ENCODE measurements around the gene ATP2B2. TPM values are rescaled to one million over a fixed set of nuclear protein-coding genes. Genes with fewer than 3 reads are reported as not detected.

The ATP2B2 gene
- polyA plus RNA-seq, 2 of the 4 experiments (the other 2 are of a cell fraction) = 0.03 to 0.04 TPM

- no peak for ATAC-seq
- 76% methylated on average over 5 of the region's 11 CpGs for WGBS (ENCODE audit: missing lambda C conversion rate)
- H3K4me3 ChIP-seq = no peak overlapping the region
- H3K27ac ChIP-seq = no peak overlapping the region
- no peaks in the 10 kb centered on the region for H3K4me1 ChIP-seq
- no peak for FAIRE-seq
- CTCF ChIA-PET = interaction anchor here (0.5 to 10.4 kb wide), 4 partner anchors 8 to 419 kb away, joined by 3 to 121 read pairs (median 4); no protein-coding TSS in a partner anchor
- H3K9me3 ChIP-seq = no peaks in the 10 kb centered on the region
- POLR2A ChIA-PET = no interaction called here
- DNase-seq (ENCODE audit: low read depth in 1 of 2, low spot score in 1 of 2) = no peak
- H3K4me2 ChIP-seq = no peak overlapping the region
- TF ChIP-seq CBX2 (IDR thresholded peaks at IDR 0.05; ENCODE audit: borderline replicate concordance, low read depth) (no peak), NR3C1 (IDR thresholded peaks at IDR 0.05) (no peak), ZC3H11A (IDR thresholded peaks at IDR 0.05) (no peak), HOXA7 (CRISPR knock-in tag; IDR thresholded peaks at IDR 0.05) (no peak), REST (IDR thresholded peaks at IDR 0.05) (no peak), MYC (IDR thresholded peaks at IDR 0.05; ENCODE audit: borderline replicate concordance, low read length) (no peak), E2F6 (IDR thresholded peaks at IDR 0.05; ENCODE audit: borderline replicate concordance, low read depth) (no peak), BCL3 (IDR thresholded peaks at IDR 0.05) (no peak), POLR2AphosphoS2 (conservative IDR thresholded peaks at IDR 0.05; ENCODE audit: low read length) (no peak), RFX5 (IDR thresholded peaks at IDR 0.05) (no peak), JUNB (IDR thresholded peaks at IDR 0.05) (no peak), CHD2 (IDR thresholded peaks at IDR 0.05; ENCODE audit: low read length, partially characterized antibody) (no peak), TFCP2L1 (CRISPR knock-in tag; IDR thresholded peaks at IDR 0.05) (no peak), POLR2A (IDR thresholded peaks at IDR 0.05; ENCODE audit: low read length) (no peak), EHMT2 (IDR thresholded peaks at IDR 0.05; ENCODE audit: low read depth) (no peak), RARB (CRISPR knock-in tag; IDR thresholded peaks at IDR 0.05) (no peak), HEYL (CRISPR knock-in tag; IDR thresholded peaks at IDR 0.05) (no peak), CHD4 (IDR thresholded peaks at IDR 0.05; ENCODE audit: borderline replicate concordance) (no peak)
These were observed 168.6 kb downstream of the ATP2B2 start for GRCh38 chr3:10336761-10337160.

GRCh38 chr3:10335871-10336622, 169.3 kb downstream of the ATP2B2 start:
- TF ChIP-seq TP53 (CRISPR knock-in tag; IDR thresholded peaks at IDR 0.05) = no peak
- no peak for TF ChIP-seq GATA3 (IDR thresholded peaks at IDR 0.05; ENCODE audit: borderline replicate concordance)
- no peak for TF ChIP-seq CHD4 (IDR thresholded peaks at IDR 0.05; ENCODE audit: borderline replicate concordance)
- no peak for TF ChIP-seq TFCP2L1 (CRISPR knock-in tag; IDR thresholded peaks at IDR 0.05)
- no peak for TF ChIP-seq RARB (CRISPR knock-in tag; IDR thresholded peaks at IDR 0.05)
- TF ChIP-seq PBX3 (IDR thresholded peaks at IDR 0.05) = no peak
- no peak for TF ChIP-seq RFX5 (IDR thresholded peaks at IDR 0.05)
- no peak for TF ChIP-seq FOSB (CRISPR knock-in tag; IDR thresholded peaks at IDR 0.05)
- TF ChIP-seq JUNB (IDR thresholded peaks at IDR 0.05) = no peak
- FAIRE-seq = no peak
- Histone ChIP-seq H3K4me1 (no peaks in the 10 kb centered on the region), H3K4me3 (no peak overlapping the region), H3K27ac (no peak overlapping the region), H3K9me3 (no peaks in the 10 kb centered on the region), H3K4me2 (no peak overlapping the region)
- ChIA-PET POLR2A (no interaction called here), CTCF (interaction anchor here (1.0 to 10.4 kb wide), 5 partner anchors 9 to 404 kb away, joined by 3 to 121 read pairs (median 3); no protein-coding TSS in a partner anchor)
- no peak for ATAC-seq
- DNase-seq (ENCODE audit: low read depth in 1 of 2, low spot score in 1 of 2) = no peak
- 62% methylated on average over 18 of the region's 29 CpGs for WGBS (ENCODE audit: missing lambda C conversion rate)
